Measurements from ENCODE around the gene DCC. TPM values are rescaled to one million over a fixed set of nuclear protein-coding genes. Genes with fewer than 3 reads are reported as not detected.
"Not testable (repeated sequence)": the region's sequence is repeated elsewhere in the genome, so short reads cannot be mapped to it uniquely, and the experiment has no call there.

DCC gene
- polyA plus RNA-seq, 1 donor, result 0.58 TPM

DNA sequence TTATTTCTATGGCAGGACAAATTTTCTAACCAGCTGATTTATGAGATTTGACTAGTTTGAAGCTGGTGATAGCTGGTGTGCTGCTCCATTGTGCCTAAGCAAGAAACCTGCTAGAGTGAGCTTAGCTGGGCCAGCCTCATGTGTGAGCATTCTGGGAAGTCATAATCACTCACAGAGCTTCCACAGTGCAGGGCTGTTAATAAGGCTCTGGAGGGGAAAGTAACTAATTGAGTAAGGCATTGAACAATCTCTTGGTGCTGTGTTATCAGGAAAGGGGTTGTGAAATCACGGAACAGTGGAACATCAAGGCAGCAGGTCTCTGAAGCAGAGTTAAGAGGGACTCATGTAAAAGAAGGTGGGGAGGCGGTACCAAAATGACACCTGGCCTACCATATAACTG is 1111.9 kb downstream of the DCC start:
- H3K27me3 ChIP-seq (ENCODE audit: control insufficient read depth, insufficient read depth, low read length), result no peaks in the 10 kb centered on the region
- H3K9me3 ChIP-seq (ENCODE audit: control insufficient read depth, low read depth, low read length), result no peaks in the 10 kb centered on the region
- H3K36me3 ChIP-seq (ENCODE audit: control insufficient read depth, insufficient read depth, low read length), result no peaks in the 10 kb centered on the region
- no peak overlapping the region for H3K27ac ChIP-seq (ENCODE audit: low read length)
- no peak overlapping the region for H3K4me3 ChIP-seq (ENCODE audit: low read length)
- 80% methylated on average over 1 of the region's 2 CpGs for WGBS (ENCODE audit: insufficient coverage, low lambda C conversion rate)
- no peak for DNase-seq
- no peaks in the 10 kb centered on the region for H3K4me1 ChIP-seq (ENCODE audit: control insufficient read depth, insufficient read depth, low read length)

DNA sequence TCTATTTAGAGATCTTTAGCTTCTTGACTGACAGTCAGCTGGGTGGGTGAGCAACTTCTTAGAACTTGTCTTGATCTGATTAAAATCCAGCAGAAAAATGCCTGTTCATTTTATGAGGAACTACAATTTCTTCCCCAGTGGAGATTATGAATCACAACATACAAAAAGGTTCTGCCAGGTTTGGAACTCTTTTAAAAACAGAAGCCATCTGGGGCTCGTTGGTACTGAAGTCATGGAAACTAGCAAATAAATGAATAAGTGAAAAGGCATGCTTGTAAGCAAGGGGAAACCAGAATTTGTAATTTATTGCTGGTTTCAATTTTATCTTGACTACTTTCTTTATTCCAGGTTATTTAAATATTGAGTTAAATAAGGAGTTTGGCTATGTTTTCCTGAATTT is 1117.1 kb downstream of the DCC start:
- no peak for DNase-seq
- Histone ChIP-seq H3K4me1 (ENCODE audit: control insufficient read depth, insufficient read depth, low read length) (no peaks in the 10 kb centered on the region), H3K36me3 (ENCODE audit: control insufficient read depth, insufficient read depth, low read length) (no peaks in the 10 kb centered on the region), H3K9me3 (ENCODE audit: control insufficient read depth, low read depth, low read length) (no peaks in the 10 kb centered on the region), H3K4me3 (ENCODE audit: low read length) (no peak overlapping the region), H3K27ac (ENCODE audit: low read length) (no peak overlapping the region), H3K27me3 (ENCODE audit: control insufficient read depth, insufficient read depth, low read length) (no peaks in the 10 kb centered on the region)
- WGBS (ENCODE audit: insufficient coverage, low lambda C conversion rate), result 50% methylated on average over 1 of the region's 1 CpG

GRCh38 chr18:53458268-53458667 is 1118.3 kb downstream of the DCC start:
- H3K4me1 ChIP-seq (ENCODE audit: control insufficient read depth, insufficient read depth, low read length), result no peaks in the 10 kb centered on the region

DNA sequence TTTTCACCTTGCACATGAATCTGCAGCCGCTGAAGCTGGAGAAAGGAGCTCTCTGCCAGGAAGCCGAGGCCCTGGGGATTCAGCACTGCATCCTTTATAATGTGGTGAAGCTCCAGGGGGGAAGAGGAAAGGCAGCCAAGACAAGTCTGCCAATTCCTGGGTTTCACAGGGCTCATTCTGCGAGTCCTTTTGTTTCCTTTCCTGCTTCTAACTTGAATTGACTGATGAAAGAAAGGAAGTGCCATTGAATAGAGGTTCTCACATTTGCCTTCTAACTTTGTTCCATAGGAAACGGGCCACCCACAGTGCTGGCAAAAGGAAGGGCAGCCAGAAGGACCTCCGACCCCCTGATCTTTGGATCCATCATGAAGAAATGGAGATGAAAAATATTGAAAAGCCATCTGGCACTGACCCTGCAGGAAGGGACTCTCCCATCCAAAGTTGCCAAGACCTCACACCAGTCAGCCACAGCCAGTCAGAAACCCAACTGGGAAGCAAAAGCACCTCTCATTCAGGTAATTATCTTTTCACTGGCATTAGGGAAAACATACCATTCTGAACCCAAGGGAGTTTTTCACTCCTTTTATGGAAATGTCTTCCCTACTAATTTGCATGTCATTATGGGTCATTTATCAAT is 1119.1 kb downstream of the DCC start:
- no peak overlapping the region for H3K4me3 ChIP-seq (ENCODE audit: low read length)
- no peak for DNase-seq
- no peaks in the 10 kb centered on the region for H3K9me3 ChIP-seq (ENCODE audit: control insufficient read depth, low read depth, low read length)
- H3K36me3 ChIP-seq (ENCODE audit: control insufficient read depth, insufficient read depth, low read length), result no peaks in the 10 kb centered on the region
- no peaks in the 10 kb centered on the region for H3K27me3 ChIP-seq (ENCODE audit: control insufficient read depth, insufficient read depth, low read length)
- no peaks in the 10 kb centered on the region for H3K4me1 ChIP-seq (ENCODE audit: control insufficient read depth, insufficient read depth, low read length)
- WGBS (ENCODE audit: insufficient coverage, low lambda C conversion rate), result no CpG with 5 or more reads among the region's 5 CpGs
- no peak overlapping the region for H3K27ac ChIP-seq (ENCODE audit: low read length)

More at GRCh38 chr18:53458268-53458667, 1118.3 kb downstream of the DCC start:
- DNase-seq, result no peak
- Histone ChIP-seq H3K36me3 (ENCODE audit: control insufficient read depth, insufficient read depth, low read length) (no peaks in the 10 kb centered on the region), H3K4me3 (ENCODE audit: low read length) (no peak overlapping the region), H3K27ac (ENCODE audit: low read length) (no peak overlapping the region), H3K9me3 (ENCODE audit: control insufficient read depth, low read depth, low read length) (no peaks in the 10 kb centered on the region), H3K27me3 (ENCODE audit: control insufficient read depth, insufficient read depth, low read length) (no peaks in the 10 kb centered on the region)

GRCh38 chr18:53467756-53468155 is 1127.8 kb downstream of the DCC start:
- Histone ChIP-seq H3K27me3 (ENCODE audit: control insufficient read depth, insufficient read depth, low read length) (no peaks in the 10 kb centered on the region), H3K4me1 (ENCODE audit: control insufficient read depth, insufficient read depth, low read length) (no peaks in the 10 kb centered on the region), H3K36me3 (ENCODE audit: control insufficient read depth, insufficient read depth, low read length) (no peaks in the 10 kb centered on the region), H3K27ac (ENCODE audit: low read length) (no peak overlapping the region), H3K4me3 (ENCODE audit: low read length) (no peak overlapping the region), H3K9me3 (ENCODE audit: control insufficient read depth, low read depth, low read length) (no peaks in the 10 kb centered on the region)
- WGBS (ENCODE audit: insufficient coverage, low lambda C conversion rate), result 100% methylated on average over 1 of the region's 5 CpGs
- DNase-seq, result no peak

- H3K27ac ChIP-seq (ENCODE audit: low read length); H3K36me3 ChIP-seq (ENCODE audit: control insufficient read depth, insufficient read depth, low read length); H3K27me3 ChIP-seq (ENCODE audit: control insufficient read depth, insufficient read depth, low read length); H3K4me1 ChIP-seq (ENCODE audit: control insufficient read depth, insufficient read depth, low read length); H3K9me3 ChIP-seq (ENCODE audit: control insufficient read depth, low read depth, low read length); H3K4me3 ChIP-seq (ENCODE audit: low read length); DNase-seq: not testable (repeated sequence)
- 100% methylated on average over 1 of the region's 2 CpGs for WGBS (ENCODE audit: insufficient coverage, low lambda C conversion rate)
Observed at GRCh38 chr18:53468173-53468572, 1128.2 kb downstream of the DCC start.

- Histone ChIP-seq H3K4me1 (ENCODE audit: control insufficient read depth, insufficient read depth, low read length) (no peaks in the 10 kb centered on the region), H3K4me3 (ENCODE audit: low read length) (no peak overlapping the region), H3K9me3 (ENCODE audit: control insufficient read depth, low read depth, low read length) (no peaks in the 10 kb centered on the region), H3K27me3 (ENCODE audit: control insufficient read depth, insufficient read depth, low read length) (no peaks in the 10 kb centered on the region), H3K27ac (ENCODE audit: low read length) (no peak overlapping the region), H3K36me3 (ENCODE audit: control insufficient read depth, insufficient read depth, low read length) (no peaks in the 10 kb centered on the region)
- WGBS (ENCODE audit: insufficient coverage, low lambda C conversion rate), result 14% methylated on average over 1 of the region's 2 CpGs
- DNase-seq, result no peak
Observed at GRCh38 chr18:53472546-53472945, 1132.5 kb downstream of the DCC start.

GRCh38 chr18:53478155-53478554 is 1138.2 kb downstream of the DCC start:
- Histone ChIP-seq H3K27me3 (ENCODE audit: control insufficient read depth, insufficient read depth, low read length) (no peaks in the 10 kb centered on the region), H3K36me3 (ENCODE audit: control insufficient read depth, insufficient read depth, low read length) (no peaks in the 10 kb centered on the region), H3K9me3 (ENCODE audit: control insufficient read depth, low read depth, low read length) (no peaks in the 10 kb centered on the region), H3K4me3 (ENCODE audit: low read length) (no peak overlapping the region), H3K27ac (ENCODE audit: low read length) (no peak overlapping the region), H3K4me1 (ENCODE audit: control insufficient read depth, insufficient read depth, low read length) (no peaks in the 10 kb centered on the region)
- no peak for DNase-seq
- 80% methylated on average over 1 of the region's 3 CpGs for WGBS (ENCODE audit: insufficient coverage, low lambda C conversion rate)

- WGBS (ENCODE audit: insufficient coverage, low lambda C conversion rate), result 64% methylated on average over 3 of the region's 3 CpGs
- H3K36me3 ChIP-seq (ENCODE audit: control insufficient read depth, insufficient read depth, low read length), result no peaks in the 10 kb centered on the region
- DNase-seq, result no peak
- H3K4me1 ChIP-seq (ENCODE audit: control insufficient read depth, insufficient read depth, low read length), result no peaks in the 10 kb centered on the region
- no peaks in the 10 kb centered on the region for H3K9me3 ChIP-seq (ENCODE audit: control insufficient read depth, low read depth, low read length)
- no peak overlapping the region for H3K4me3 ChIP-seq (ENCODE audit: low read length)
- no peaks in the 10 kb centered on the region for H3K27me3 ChIP-seq (ENCODE audit: control insufficient read depth, insufficient read depth, low read length)
- H3K27ac ChIP-seq (ENCODE audit: low read length), result no peak overlapping the region
Observed at GRCh38 chr18:53486296-53486695, 1146.3 kb downstream of the DCC start.

- 6% methylated on average over 1 of the region's 3 CpGs for WGBS (ENCODE audit: insufficient coverage, low lambda C conversion rate)
- Histone ChIP-seq H3K4me3 (ENCODE audit: low read length) (no peak overlapping the region), H3K36me3 (ENCODE audit: control insufficient read depth, insufficient read depth, low read length) (no peaks in the 10 kb centered on the region), H3K9me3 (ENCODE audit: control insufficient read depth, low read depth, low read length) (no peaks in the 10 kb centered on the region), H3K4me1 (ENCODE audit: control insufficient read depth, insufficient read depth, low read length) (no peaks in the 10 kb centered on the region), H3K27ac (ENCODE audit: low read length) (no peak overlapping the region), H3K27me3 (ENCODE audit: control insufficient read depth, insufficient read depth, low read length) (no peaks in the 10 kb centered on the region)
- no peak for DNase-seq
Observed at GRCh38 chr18:53489266-53489665, 1149.3 kb downstream of the DCC start.

DNA sequence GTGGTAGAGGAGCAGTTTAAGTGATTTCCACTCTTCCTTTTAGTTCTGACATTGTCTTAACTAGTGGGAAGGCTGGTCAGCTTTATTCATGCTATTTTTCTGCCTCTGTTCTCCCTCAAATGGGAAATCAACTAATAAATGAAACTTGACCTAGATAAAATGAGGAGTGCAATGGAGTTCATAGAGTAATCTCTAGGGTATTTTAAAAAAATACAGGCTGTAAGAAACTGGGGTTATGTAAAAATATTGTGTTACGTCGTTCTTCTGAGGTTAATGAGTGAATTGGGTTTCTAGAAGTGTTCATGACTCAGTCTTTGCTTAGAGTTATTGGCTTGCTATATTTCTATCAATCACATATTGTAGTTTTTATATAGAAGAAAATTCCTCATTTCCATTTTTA is 1150.0 kb downstream of the DCC start:
- Histone ChIP-seq H3K4me1 (ENCODE audit: control insufficient read depth, insufficient read depth, low read length) (no peaks in the 10 kb centered on the region), H3K9me3 (ENCODE audit: control insufficient read depth, low read depth, low read length) (no peaks in the 10 kb centered on the region), H3K27ac (ENCODE audit: low read length) (no peak overlapping the region), H3K36me3 (ENCODE audit: control insufficient read depth, insufficient read depth, low read length) (no peaks in the 10 kb centered on the region), H3K27me3 (ENCODE audit: control insufficient read depth, insufficient read depth, low read length) (no peaks in the 10 kb centered on the region), H3K4me3 (ENCODE audit: low read length) (no peak overlapping the region)
- 86% methylated on average over 2 of the region's 2 CpGs for WGBS (ENCODE audit: insufficient coverage, low lambda C conversion rate)
- DNase-seq, result no peak
